NCI-H1436 treated with DMSO at 0.1 percent for 48 hours (cell line): ENCODE measurements around the gene TMEM88.

Experiments used
- DNase-seq: peaks from one replicate; lab custom pipeline; 2025; lab: John Stamatoyannopoulos, UW

TMEM88 gene

DNA sequence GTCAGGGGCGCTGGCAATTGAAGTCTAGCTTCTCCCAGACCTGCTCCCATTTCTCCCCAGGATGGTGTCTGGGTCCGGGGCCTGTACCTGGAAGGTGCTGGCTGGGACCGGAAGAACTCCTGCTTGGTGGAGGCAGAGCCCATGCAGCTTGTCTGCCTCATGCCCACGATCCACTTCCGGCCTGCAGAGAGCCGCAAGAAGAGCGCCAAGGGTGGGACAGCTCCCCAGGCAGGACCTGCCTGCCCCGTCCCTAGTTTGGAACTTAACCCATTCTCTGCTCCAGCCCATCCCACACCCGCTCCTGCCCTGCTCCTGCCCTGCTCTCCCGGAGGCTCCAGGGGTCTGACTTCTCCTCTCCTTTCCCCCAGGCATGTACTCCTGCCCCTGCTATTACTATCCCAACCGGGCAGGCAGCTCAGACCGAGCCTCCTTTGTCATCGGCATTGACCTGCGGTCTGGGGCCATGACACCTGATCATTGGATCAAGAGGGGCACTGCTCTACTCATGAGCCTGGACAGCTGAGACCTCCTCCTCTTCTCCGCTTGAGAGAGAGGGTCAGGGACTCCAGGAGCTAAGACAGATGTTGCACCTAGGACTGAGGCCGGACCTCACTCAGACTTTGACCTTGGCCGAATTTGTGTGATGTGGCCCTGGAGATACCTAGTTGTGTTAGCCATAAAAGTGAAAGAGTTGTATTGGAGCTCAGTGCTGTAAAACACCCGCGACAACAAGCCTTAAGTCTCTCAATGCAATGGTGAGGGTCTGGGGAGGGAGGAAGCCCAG, 21.7 kb upstream of the TMEM88 start:
- DNase-seq: no peak

DNA sequence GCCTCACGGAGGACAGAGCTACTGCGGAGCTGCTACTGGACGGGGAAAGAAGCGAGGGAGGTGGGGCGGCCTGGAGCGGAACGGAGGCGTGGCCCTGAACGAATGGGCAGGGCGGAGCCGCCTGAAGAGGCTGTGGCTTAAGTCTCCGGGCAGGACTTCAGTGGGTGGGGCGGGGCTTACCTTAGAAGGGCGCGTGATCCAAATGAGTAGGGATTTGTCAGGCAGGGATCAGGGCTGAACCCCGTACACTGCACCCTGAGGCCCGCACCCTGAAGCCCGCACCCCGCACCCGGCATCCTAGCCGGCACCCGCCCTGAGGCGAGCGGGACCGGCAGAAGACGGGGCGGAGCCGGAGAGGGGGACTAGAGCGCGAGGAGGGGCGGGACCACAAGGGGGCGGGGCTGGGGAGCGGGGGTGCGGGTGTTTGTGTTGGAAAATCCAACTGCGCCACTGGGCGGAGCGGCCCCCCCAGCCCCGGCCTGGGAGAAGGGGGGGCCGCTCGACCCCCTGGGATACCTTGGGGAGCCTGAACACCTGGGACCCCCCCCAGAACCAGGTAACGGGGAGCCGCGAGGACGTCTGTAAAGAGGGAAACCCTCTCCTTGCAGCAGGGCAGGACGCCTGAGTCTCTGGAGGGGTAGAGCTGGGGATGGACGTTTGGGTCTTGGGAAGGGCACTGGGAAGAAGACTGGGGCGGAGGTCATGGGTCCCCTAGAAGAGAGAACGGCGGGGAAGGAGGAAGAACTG, 20.9 kb upstream of the TMEM88 start, which contains the start of gene KDM6B:
Gene KDM6B, plus strand, starts transcription at position 423 of the 747 bp plus-strand sequence. CDS start 11,338 bp downstream, outside the sequence.
- no peak for DNase-seq

DNA sequence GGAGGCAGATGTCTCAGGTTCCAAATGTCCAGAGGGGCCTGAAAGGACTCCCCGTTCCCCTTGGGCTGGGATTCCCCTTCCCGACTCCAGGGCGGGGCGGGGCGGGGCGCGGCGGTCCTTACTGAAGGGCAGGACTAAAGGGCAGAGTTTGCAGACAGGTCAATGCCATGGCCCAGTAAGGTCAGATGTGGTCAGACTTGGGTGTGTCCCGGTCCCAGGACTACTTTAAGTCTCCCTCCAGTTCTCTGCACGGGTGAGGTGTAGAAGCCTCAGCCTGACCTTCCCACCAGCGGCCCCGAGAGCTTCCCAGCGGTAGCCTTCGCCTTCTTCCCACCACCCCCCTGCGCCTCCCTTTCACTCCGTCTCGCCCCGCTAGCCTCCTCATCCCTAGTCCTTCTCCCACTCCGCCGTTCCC, 20.3 kb upstream of the TMEM88 start:
- DNase-seq: no peak

DNA sequence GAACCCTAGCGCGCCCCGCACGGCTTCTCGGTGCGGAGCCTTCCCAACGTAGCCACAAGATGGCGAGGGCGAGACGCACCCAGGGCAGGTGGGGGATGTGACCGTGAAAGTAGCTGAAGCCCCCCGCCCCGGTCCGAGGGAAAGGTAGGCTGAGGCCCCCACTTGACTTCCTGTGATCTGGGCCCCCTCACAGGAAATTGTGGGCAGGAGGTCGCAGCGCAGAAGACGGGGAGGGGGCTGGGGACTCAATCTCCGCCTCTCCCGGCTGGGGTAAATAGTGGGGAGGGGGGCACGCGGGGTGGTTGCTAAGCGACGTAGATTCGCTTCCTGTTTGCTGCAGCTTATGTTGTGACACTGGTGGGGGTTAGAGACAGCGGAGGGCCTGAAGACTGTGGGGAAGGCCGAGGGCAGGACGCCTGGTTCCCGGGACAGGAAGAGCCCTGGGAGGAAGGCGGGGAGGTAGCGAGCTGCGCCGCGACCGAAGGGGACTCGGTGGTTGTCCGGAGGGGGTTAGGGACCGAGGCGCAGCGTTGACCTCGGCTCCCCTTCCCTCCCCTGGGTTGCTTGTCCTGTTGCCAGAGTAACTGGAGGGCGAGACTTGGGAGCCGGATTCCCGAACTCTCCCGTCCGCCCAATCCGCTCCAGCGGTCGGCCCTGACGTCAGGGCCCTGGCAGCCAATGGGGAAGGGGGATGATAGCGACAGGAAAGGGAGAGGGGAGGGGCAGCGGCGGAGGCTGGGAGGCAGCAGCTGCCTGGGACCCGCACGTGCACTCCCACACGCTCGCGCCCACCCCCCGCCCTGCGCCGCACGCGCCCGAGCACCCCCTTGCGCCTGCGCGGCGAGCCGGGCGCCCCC, 19.7 kb upstream of the TMEM88 start:
- DNase-seq: peak; percentile 71

DNA sequence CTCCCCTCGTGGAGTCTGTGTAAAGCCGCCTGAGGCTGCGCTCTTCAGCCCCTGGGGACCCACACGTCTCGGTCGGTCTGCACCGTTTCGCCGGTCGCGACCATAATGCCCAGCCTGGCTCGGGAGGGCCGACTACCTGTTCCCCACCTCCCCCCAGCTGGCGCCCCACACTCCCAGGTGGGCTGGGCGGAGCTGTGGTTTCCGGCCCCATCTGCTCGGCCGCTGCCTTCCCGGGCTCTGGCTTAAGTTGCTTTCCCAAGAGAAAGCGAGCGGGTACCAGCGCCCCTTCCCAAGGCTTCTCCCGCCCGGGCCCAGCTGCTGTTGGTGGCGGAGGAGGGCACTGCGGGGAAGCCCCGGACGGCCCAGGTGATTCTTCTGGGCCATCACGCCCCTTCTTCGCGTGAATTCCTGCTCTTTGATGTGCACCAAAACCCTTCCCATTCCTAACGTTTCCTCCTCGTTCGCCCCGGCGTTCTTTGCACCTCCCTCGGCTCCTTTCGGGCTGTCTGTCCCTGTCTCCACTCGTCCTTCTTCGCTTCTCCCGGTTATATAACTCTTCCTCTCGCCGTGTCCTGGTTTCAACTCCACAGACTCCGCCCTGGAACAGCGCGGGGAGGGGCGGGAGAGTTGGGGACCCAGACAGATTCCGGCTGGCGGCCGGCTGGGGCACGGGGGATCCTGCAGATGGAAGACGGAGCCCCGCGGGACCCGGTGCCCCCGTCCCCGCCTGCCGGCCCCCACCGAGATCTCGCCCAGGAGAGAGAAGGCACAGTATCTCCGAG, 18.9 kb upstream of the TMEM88 start:
- no peak for DNase-seq

DNA sequence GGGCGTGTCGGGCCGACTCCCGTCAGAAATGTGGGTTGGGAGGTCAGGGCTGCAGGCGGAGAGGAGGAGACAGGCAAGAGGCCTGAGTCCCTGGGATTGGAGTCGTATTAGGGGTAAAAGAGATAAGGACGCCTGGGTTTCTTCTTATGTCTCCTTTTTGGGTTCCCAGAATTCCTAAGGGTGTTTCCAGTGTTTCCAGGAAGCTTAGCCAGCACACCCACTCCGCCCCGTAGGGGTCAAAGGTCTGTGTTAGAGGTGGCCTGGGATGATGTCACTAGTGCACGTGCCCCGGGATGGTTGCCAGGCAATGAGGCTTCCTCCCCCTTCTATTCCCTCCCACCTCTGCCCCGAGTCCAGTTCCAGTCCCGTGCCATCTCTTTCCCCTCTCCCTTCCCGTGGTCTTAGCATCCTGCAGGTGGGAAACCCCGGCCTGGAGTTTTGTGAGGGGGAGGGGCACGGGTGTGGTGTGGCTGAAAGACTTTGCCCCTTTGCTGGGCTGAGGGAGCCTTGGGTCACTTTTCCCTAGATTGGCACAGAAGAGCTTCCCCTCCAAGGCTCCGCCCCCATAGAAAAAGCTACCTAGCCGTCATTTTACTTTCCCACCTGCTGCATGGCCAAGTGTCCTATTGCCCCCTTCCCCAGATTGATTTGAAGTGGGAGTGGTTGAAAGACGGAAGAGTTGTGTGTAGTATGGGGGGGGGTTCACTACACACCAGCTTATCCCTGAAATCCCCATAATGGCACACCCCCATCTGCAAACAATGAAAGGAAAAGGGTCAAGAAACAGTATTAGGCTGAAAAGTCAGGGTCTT, 18.1 kb upstream of the TMEM88 start:
- peak; percentile 93 for DNase-seq

DNA sequence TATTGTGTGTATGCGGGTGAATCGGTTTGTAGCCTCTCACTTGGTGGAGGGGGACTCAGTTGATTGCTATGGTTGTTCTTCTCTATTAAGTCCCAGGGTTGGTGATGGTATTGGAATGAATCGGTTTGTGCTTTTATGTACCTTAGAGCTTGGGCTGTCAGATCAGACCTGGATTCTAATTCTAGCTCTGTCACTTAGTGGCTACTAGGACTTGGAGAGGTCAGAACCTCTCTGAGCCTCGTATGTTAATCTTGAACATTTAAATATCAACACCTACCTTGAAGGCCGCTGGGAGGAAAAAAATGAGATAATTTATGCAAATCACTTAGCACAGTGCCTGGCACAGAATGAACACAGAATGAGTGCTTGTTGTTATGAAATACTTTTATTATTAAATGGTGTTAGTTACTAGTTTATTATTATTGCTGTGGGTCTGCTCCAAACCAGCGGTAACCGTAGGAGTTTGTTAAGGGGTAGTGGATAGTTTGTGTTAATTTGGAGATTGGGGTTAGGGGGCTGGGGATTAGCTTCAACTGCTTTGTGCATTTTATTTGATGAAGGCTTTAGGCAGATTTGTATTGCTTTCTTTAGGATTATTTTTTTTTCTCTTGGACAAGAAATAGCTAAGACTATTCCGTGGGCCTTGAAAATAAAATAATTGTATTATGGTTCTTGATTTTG, 17.3 kb upstream of the TMEM88 start:
- no peak for DNase-seq

DNA sequence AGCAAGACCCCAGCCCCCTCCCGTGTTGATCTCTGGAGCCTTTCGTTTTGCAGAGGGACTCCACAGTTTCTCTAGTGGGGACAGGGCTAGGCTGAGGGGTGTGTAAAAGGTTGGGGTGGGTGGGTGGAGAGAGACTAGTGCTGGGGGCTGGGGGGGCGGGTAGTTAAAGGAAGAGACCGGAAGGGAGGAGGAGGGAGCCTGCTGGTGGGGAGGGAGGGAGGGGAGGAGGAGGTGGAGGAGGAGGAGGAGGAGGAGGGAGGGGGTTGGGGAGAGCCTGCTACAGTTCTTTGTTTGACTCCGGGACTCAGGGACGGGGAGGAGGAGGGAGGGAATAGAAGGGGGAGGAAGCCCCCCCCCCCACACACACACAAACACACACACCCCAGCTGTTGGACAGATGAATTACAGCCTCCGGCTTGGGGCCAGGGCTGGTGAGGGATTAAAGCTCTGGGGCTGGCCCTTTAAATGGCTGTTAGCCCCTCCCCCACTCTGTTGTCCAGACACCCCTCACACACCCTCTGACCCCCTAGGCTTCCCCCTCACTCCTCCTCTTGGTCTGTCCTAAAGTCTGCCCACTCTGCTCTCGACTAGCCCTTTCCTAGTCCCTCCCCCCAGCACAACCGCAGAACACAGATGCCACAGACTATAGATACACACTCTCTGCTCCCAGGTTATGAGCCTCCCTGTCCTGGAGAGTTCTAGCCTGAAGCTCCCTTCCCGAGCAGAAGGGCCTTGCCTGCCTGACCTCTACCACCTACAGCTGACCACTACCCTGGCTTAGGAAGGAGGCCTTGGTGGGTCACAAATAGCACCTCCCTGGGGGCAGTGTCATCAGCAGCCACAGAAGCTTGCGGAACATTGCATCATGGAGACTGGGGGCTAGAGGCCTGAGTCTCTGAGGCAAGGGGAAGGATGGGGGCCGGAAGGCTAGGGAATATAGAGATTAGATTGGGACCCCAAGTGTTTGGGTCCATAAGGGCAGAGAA, 16.5 kb upstream of the TMEM88 start:
- no peak for DNase-seq

DNA sequence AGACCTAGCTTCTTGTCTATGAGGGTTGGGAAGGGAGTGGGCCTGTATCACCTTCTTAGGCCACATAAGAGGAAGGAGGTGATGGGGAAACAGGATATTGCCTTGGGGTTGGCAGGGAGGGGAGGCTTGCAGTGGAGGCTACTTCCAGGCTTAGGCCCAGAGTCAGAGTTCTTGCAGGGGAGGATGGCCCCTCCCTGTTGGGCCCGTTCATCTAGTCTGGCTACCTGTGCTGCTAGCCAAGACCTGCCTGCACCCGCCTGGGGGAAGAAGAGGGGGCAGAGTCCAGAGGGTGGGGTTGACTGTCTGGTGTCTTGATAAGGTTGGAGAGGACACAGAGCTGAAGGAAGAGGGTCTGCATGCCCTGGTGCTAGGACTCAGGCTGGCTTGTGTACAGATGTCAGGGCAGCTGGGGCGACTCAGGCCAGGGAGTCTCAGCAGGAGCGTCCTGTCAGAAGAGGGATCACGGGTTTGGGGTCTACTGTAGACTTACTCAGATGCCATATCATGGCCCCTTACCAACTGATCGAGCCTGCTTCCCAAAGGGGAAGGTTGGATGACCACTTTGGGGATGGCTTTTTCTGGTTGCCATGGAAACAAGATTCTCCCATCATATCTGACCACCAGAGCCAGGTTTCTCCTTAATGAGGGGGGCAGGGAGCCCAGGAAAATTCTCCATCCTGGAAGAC, 15.5 kb upstream of the TMEM88 start:
- no peak for DNase-seq

DNA sequence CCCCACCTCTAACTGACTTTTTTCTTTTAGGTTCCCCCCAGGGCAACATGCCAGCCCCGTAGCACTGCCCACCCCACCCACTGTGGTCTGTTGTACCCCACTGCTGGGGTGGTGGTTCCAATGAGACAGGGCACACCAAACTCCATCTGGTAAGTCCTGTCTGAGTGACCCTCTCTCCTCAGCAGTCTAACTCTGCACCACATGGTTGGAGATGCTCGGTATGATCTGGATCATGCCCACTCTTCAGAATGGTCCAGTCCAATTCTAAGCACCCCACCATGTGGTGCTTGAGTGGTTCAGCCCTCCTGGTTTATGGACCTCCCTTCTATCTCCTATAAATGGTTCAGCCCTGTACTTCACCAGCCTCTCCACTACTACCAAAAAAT, 15.0 kb upstream of the TMEM88 start:
- DNase-seq: no peak

DNA sequence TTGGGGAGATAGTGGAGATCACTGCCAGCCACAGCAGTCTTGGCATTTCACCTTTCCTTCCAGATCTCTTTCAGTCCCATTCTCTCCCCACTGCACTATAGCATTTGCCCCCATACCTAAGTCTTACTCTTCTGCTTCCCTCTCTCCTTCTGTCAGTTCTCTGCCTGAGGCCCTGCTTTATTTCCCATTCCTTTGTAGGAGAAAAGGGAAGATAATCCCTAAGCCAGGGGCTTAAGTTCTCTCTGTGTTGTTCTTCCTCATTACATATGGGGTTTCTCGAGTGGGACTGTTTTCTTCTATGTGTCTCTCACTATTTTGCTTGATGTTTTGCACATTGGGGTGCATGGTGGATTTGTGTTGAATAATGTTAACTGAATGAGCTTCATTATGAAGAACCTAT, 14.4 kb upstream of the TMEM88 start:
- no peak for DNase-seq

DNA sequence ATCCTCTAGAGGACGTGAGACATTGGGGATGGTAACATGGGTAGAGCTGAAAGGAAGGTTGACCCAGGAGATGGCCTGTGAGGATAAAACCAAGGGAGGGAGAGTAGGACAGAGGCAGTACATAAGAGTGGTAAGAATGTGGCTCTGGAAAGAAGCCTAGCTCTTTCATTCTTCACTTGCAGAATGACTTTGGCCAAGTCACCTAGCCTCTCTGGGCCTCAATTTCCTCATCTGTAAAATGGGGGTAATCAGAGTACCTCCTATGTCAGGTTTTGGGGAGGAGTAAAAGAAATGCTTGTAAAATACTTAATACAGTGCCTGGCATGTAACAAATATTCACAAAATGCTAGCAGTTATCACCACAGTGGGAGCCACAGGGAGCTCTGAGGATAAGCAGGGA, 14.0 kb upstream of the TMEM88 start:
- no peak for DNase-seq

DNA sequence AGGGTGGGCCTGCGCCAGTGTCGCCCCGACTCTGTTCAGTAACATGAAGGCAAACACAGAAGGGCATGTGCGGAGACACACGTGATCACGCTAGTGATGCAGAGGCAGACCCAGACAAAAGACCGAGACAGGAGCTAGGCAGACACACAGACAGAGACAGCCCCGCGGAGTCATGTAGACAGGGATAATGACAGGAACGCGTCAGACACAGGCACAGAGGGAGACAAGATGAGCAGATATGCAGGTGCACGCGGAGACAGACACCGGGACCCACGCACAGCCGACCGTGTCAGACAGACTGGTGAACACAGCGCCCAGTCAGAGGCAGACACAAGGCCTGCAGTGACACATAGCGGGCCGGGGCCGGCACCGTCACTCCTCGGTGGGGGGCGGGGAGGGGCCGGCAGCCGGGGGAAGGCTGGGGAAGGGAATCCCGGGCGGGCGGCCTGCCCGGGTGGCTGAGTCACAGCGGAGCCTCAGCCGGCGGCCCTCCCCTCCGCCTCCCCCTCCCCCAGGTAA, 13.4 kb upstream of the TMEM88 start:
- DNase-seq: no peak

DNA sequence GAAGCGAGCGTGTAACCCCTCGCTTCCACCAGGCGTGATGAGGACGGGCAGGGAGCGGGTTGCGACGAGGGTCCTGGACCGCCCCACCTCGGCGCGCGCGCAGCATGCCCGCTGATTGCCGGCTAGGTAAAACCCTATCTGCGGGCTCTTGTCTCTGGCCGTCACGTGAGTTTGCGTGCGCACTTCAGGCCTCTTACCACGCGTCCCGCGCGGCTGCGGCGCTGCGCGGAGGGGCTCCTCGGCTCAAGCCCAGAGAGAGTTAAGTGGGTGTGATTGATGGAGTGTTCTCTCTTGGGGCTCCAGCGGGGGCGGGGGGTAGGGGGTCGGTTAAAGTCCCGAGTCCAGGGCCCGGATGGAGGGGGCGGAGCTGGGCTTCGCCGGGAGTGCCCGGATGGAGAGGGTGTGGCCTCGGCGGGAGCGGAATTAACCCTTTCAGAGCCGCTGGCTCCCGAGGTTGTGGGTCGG, 12.9 kb upstream of the TMEM88 start:
- DNase-seq: peak; percentile 51

DNA sequence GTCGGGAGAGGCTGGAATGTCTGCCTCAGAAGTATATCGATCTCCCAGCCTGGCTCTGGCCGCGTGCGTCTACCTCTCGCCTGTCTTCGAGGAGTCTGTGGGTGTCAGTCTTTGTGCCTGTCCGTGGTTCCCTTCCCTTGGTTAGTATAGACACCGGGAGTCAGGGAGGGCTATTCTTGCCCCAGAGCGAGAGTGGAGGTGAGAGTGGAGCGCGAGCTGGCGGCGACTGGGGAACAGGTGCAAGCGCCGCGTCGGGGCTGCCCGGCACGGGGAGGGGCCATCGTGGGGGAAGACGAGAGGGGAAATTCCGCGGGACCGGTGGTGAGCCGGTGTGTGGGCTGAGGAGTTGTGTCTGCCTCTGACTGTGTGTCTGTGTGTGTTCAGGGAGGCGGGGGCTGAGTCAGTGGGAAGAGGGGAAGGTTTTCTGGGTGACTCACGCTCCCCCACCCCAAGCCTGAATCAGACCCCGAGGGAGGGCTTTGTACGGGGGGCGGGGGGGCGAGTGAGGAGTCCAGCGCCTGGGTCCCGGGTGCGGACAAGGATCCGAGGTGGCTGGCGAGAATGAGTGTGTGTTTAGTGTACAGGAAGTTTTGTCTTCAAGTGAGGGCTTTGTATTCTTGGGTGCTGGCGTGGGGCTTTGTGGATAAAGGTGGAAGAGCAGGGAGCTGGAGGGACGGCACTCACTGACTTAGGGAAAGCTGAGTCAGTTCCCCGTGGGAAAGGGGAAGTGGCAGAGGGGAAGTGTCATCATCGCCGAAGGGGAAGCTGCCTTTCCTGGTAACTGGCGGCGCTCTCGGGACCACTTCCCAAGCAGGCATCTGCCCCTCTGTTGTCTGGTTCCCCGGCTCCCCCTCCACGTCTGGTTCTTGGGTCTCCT, 12.2 kb upstream of the TMEM88 start:
- DNase-seq: no peak

DNA sequence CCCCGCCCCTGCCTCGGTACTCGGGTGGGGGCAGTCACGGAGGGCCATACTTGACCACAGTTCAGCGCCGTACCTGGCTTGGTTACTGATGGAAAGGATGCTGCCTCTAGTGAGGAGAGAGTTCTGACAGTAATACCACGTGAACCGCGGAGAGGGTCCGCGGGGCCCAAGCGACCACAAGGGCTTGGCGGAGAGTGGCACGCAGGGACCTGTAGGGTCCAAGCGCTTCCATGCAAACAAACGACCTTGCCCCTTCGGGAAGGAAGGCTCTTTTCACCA, 11.7 kb upstream of the TMEM88 start:
- DNase-seq: no peak
